Central memory CD8-positive, alpha-beta T cell (primary cell): ENCODE data around the gene TMEM164.

Experiments used
- ATAC-seq: fragments of 150-1000 bp; cut with Tn5 transposase; replicated peaks from 2 replicates; pipeline ENCODE4 v1.10.0; 2022; ENCODE audit warnings: mild to moderate bottlenecking, moderate FRiP score, moderate number of reproducible peaks; ENCODE audit not compliant: poor library complexity, severe bottlenecking; ENCODE audit errors: extremely low read depth
- DNase-seq, 2 donors: peaks; one replicate each; pipeline ENCODE4 v3.0.0; 2021; ENCODE audit warnings: low spot score in 2 of 2
- H3K27ac Mint-ChIP-seq: one replicate; pipeline ENCODE4 v1.8.0; 2022; ENCODE audit warnings: low read depth, mild to moderate bottlenecking, moderate library complexity, mixed read lengths
- H3K27me3 Mint-ChIP-seq: one replicate; pipeline ENCODE4 v1.8.0; 2022; ENCODE audit warnings: mixed read lengths
- H3K36me3 Mint-ChIP-seq: one replicate; pipeline ENCODE4 v1.8.0; 2022; ENCODE audit warnings: mild to moderate bottlenecking, moderate library complexity, mixed read lengths; ENCODE audit not compliant: insufficient read depth
- H3K4me1 Mint-ChIP-seq: one replicate; pipeline ENCODE4 v1.8.0; 2022; ENCODE audit warnings: mixed read lengths
- H3K4me3 Mint-ChIP-seq: one replicate; pipeline ENCODE4 v1.8.0; 2022; ENCODE audit warnings: mild to moderate bottlenecking, moderate library complexity, mixed read lengths
- H3K9me3 Mint-ChIP-seq: one replicate; pipeline ENCODE4 v1.8.0; 2022; ENCODE audit warnings: mixed read lengths

Gene TMEM164

DNA sequence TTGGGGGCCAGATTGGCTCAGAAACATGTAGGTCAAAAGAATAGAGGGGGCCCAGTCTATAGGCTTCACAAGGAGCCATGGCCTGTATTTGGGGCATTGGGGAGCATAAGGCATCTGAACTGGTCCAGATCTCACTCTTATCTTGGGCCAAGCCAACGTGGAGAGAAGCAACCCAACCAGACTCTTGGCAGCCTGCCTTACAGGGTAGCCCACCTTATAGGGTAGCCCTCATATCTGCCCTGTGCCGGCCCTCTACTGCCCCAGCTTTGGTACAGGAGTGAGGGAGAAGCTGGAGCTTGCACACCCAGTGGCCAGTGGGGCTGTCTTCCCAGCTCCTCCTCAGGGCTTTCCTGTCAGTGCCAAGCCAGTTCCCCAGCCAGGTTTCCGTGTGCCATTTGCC is 172.8 kb downstream of the TMEM164 start:
- Mint-ChIP-seq H3K9me3 (no peaks in the 10 kb centered on the region), H3K27me3 (no peaks in the 10 kb centered on the region), H3K27ac (no peak overlapping the region), H3K36me3 (peaks cover 10% of the 10 kb centered on the region), H3K4me1 (peaks cover 12% of the 10 kb centered on the region), H3K4me3 (no peak overlapping the region)
- no peak for DNase-seq
- no peak for ATAC-seq

DNA sequence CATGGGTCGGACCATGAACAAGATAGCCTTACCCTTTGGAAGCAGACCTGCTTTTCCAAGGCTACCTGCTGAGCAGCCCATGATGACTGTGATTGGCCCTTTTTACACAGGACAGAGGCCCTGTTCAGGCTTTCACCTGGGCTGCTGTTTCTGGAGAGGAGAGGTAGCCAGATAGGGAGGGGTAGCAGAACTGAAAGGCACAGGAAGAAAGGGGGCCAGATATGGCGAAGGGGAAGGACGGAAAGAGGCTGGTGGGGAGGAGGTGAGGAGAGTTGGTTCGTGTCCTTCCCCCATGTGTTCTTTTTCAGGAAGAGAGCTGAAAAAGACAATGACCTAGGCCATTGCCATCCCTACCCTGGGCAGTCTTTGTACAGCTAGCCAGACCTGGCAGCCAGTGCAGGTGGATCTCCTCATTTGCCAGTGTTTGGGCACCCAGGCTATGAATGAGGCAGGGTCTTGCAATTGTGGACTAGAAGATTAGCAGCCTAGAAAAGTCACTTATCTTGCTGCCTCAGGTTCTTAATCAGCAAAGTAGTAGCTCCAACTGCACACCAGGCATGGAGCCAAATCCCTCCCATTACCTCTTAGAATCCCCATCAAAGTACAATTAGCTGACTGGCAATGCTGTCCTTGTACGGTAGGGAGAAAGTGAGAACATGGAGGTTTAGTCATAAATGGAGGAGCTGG is 175.4 kb downstream of the TMEM164 start:
- no peak overlapping the region for H3K4me3 Mint-ChIP-seq
- H3K27me3 Mint-ChIP-seq: no peaks in the 10 kb centered on the region
- DNase-seq: no peak
- ATAC-seq: no peak
- peaks cover 12% of the 10 kb centered on the region for H3K4me1 Mint-ChIP-seq
- H3K27ac Mint-ChIP-seq: peak overlapping the region; percentile 46
- no peaks in the 10 kb centered on the region for H3K9me3 Mint-ChIP-seq
- H3K36me3 Mint-ChIP-seq: peaks cover 3% of the 10 kb centered on the region

DNA sequence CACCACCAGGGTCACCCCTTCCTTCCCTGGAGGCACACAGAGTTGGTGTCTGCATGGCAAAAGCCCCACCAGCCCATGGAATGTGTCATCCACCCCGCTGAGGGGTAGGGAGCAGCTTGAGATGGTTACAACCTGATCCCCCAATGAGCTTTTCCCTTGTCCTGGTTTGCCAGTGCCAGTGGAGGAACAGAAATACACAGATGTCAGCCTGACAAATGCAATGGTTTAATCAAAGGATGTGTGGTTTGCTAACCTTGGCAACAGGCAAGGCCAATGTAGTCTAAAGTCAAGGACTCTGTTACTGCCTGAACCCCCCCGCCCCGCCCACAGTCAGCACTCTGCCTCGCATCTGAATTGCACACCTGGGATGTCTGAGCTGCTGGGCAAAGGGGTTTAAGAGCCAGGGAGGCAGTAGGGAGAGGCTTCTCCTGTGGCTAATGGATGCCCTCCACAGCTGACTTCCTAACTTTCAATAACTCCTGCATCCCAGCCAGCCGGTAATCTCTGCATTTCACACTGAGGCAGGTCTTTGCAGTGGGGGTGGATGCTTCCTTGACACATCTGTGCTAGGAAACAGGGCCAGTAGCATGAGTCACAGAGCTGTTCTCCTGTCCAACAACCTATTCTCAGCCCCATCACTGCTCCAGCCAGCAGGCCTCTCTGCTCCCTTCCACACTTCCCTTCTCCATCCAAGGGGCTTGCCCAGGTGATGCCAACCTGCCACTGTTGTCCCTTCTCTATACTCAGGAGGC is 177.4 kb downstream of the TMEM164 start:
- Mint-ChIP-seq H3K36me3 (peaks cover under 1% of the 10 kb centered on the region), H3K4me3 (no peak overlapping the region), H3K27me3 (no peaks in the 10 kb centered on the region), H3K9me3 (no peaks in the 10 kb centered on the region), H3K27ac (no peak overlapping the region), H3K4me1 (peaks cover 12% of the 10 kb centered on the region)
- ATAC-seq (no peak), DNase-seq (no peak)

DNA sequence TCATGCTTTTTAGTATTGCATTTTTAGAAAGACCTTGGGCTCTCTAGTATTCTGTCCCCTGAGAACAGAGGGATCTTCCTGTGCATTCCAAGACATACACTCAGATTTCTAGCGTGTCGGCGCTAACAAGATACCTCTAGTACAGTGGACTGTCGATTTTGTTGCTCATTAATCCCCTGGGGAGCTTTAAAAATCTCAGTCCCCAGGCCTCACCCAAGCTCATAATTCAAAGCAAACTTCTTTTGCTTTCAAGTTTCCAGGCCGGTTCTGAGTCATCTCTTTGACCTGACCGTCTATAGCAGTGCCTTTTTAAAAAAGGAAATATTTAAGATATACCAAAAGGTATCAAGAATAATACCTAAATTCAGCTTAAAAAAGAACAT is 178.0 kb downstream of the TMEM164 start:
- no peaks in the 10 kb centered on the region for H3K9me3 Mint-ChIP-seq
- ATAC-seq (no peak), DNase-seq (no peak)
- peaks cover 12% of the 10 kb centered on the region for H3K4me1 Mint-ChIP-seq
- H3K4me3 Mint-ChIP-seq: no peak overlapping the region
- no peaks in the 10 kb centered on the region for H3K27me3 Mint-ChIP-seq
- H3K27ac Mint-ChIP-seq: no peak overlapping the region
- H3K36me3 Mint-ChIP-seq: no peaks in the 10 kb centered on the region

DNA sequence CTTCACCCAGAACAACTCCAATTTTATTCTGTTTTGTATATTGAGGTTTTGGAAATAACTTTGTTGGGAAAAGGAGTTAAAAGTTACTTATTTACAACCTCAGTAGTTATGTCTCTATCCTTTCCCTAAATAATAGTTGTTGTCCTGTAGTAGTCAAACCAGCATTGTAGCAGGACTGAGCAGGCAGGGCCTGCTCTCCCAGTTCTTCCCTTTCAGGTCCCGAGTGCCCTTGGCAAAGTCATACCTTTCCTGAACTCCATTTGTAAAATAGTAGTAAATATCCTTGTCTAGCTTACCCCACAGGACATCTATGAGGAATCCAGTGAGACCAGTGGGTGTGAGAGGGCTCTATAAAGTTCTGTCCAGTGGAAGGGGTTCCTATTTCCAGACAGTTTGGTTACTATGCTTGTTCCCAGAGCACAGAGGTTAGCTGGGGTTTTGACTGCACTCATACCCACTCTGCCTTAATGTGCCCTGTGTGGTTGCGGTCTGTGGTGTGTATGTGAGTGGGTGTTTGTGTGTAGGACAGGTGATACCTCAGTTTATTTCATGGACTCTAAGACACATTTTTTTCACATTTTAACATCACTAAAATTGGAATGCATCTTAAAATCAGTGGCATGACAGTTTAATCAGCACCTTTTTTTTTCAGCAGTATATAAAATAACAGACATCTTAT is 178.7 kb downstream of the TMEM164 start:
- H3K27me3 Mint-ChIP-seq: no peaks in the 10 kb centered on the region
- H3K36me3 Mint-ChIP-seq: no peaks in the 10 kb centered on the region
- no peak for DNase-seq
- no peaks in the 10 kb centered on the region for H3K9me3 Mint-ChIP-seq
- no peak overlapping the region for H3K4me3 Mint-ChIP-seq
- H3K4me1 Mint-ChIP-seq: peaks cover 12% of the 10 kb centered on the region
- H3K27ac Mint-ChIP-seq: no peak overlapping the region
- no peak for ATAC-seq

DNA sequence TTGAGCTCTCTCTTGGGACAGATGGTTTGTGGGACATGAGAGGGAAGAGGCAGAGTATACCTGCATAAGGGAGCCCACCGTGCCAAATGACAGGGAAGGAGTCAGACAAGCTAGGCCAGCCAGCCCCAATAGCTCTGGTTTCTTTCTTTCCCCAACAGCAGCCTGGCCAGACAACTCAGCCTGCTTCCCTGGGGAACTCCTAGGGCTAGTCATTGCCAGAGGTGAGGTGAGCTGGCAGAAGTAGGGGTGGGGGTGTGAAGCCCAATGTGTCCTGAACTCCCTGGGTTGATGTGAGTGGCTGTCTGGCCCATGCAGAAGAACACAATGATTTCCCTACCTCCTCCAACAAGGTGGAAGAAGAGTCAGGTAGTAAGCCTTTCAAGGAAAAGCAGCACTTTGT is 179.4 kb downstream of the TMEM164 start:
- Mint-ChIP-seq H3K4me3 (no peak overlapping the region), H3K9me3 (no peaks in the 10 kb centered on the region), H3K36me3 (no peaks in the 10 kb centered on the region), H3K27ac (no peak overlapping the region), H3K4me1 (peaks cover 12% of the 10 kb centered on the region), H3K27me3 (no peaks in the 10 kb centered on the region)
- no peak for DNase-seq
- no peak for ATAC-seq

DNA sequence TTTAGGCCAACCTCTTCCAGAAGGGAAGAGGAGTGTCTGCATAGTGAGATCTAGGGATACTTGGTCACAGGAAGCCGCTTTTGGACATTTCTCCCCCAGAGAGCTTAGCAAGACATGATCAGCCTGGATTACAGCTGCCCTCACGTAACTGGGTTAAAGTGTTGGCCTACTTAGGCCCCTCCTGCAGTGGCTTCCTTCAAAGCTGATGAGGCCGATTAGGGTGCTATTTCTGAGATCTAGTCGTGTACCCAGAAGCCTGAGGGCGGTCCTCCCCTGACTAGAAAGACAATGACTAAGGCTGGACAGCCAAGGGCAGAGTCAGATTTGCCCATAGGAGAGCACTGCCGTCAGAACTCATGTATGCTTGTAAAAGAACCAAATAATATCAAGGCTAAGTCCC is 180.0 kb downstream of the TMEM164 start:
- no peak for DNase-seq
- peaks cover 12% of the 10 kb centered on the region for H3K4me1 Mint-ChIP-seq
- no peaks in the 10 kb centered on the region for H3K36me3 Mint-ChIP-seq
- no peak overlapping the region for H3K27ac Mint-ChIP-seq
- H3K4me3 Mint-ChIP-seq: no peak overlapping the region
- no peaks in the 10 kb centered on the region for H3K27me3 Mint-ChIP-seq
- ATAC-seq: no peak
- H3K9me3 Mint-ChIP-seq: no peaks in the 10 kb centered on the region

DNA sequence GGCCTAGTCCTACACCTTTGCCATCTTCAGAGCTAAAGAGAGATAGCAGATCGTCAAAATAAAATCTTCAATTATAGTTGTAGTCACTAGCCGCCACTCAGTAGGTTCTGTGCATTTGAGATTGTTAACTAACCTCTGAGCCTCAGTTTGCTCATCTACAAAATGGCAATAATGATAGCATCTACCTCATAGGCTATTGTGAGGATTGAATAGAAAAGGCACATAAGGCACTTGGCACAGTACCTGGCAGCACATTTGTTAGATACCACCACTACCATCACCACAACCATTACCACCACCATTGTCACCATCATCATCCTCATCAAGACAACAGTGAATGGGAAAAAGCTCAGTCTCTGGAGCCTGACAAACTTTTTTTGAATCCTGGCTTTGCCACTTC is 180.4 kb downstream of the TMEM164 start:
- H3K4me3 Mint-ChIP-seq: no peak overlapping the region
- ATAC-seq (no peak), DNase-seq (no peak)
- no peaks in the 10 kb centered on the region for H3K9me3 Mint-ChIP-seq
- H3K27me3 Mint-ChIP-seq: no peaks in the 10 kb centered on the region
- H3K27ac Mint-ChIP-seq: no peak overlapping the region
- H3K36me3 Mint-ChIP-seq: no peaks in the 10 kb centered on the region
- H3K4me1 Mint-ChIP-seq: peaks cover 12% of the 10 kb centered on the region

DNA sequence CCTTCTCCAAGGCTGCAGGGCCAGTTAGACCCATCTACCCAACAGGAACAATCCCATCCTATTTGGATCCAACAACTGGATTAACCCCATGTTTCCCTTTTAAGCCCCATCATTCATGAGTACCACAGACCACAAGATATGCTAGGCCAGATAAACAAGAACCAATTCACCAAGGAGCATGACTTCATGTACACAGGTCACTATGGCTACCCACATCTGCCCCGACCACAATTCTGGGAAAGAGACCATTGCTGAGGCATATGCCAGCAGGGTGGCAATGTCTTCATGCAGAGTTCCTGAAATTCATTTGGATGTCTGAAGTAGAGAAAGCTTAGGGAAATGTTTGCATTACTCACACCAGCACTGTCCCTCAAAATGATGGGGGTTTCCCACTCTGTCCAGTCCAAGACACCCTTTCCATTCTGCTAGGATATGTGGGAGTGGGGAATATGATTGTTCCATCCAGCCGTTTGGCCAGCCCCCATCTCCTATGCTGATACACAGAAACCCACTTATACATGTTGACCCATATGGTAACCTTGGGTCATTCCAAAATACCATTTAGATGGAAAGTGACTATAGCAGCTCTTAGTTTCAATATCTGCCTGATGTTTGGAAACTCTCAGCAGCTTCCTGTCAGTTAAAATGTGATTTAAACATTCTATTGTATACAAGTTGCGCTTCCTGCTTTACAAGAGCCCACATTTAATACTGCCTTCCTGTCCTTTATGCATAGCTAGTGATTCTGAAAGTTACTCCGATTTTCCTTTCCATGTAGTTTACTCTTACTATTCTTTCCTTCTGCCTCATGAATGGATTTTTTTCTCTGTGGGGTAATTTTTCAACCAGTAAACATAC is 186.0 kb downstream of the TMEM164 start:
- H3K36me3 Mint-ChIP-seq: peaks cover 6% of the 10 kb centered on the region

DNA sequence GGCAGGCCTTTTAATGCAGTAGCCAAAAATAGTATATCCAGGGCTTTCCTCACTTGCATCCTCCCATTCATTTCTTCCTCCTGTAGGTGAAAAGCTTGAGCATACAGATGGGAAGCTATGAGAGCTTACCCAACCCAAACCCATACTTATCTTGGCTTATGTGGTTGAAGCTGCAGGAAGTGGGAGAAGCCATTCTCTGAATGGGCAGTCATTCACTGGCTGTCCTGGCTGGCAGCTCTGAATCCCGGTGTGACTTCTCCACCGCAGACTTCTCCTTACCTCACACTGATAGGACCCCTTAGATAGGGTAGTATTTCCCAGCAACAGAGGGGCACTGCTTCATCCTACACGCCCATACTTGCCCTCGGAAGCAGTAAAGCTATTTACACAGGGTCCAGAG is 189.6 kb downstream of the TMEM164 start:
- ATAC-seq (no peak), DNase-seq (no peak)
- H3K27me3 Mint-ChIP-seq: no peaks in the 10 kb centered on the region
- no peak overlapping the region for H3K27ac Mint-ChIP-seq
- peaks cover 7% of the 10 kb centered on the region for H3K36me3 Mint-ChIP-seq
- no peaks in the 10 kb centered on the region for H3K9me3 Mint-ChIP-seq
- H3K4me1 Mint-ChIP-seq: peaks cover 12% of the 10 kb centered on the region
- no peak overlapping the region for H3K4me3 Mint-ChIP-seq

More for the DNA sequence above, 186.0 kb downstream of the TMEM164 start:
- H3K4me1 Mint-ChIP-seq: peaks cover 12% of the 10 kb centered on the region
- no peaks in the 10 kb centered on the region for H3K9me3 Mint-ChIP-seq
- no peak overlapping the region for H3K4me3 Mint-ChIP-seq
- ATAC-seq (no peak), DNase-seq (no peak)
- no peaks in the 10 kb centered on the region for H3K27me3 Mint-ChIP-seq
- H3K27ac Mint-ChIP-seq: peak overlapping the region; percentile 15

DNA sequence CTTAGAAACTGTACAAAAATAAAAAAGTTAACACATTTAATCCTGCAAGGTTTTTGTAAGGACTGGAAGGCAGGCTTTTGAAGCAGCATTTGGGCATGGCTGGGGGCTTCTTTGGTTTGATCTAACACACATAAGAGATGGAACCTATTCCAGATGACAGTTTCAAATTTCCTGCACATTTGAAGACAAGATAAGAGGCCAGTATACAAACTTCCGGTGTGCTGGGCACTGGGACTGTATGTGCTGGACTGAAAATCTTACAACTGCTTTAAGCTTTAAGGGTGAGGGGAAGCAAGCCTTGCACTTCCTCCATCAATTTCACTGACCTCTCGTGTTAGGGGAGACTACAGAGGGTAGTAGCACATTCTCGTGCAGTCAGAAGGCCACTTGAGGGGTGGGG is 192.1 kb downstream of the TMEM164 start:
- H3K27ac Mint-ChIP-seq: no peak overlapping the region
- peaks cover 5% of the 10 kb centered on the region for H3K4me1 Mint-ChIP-seq
- no peaks in the 10 kb centered on the region for H3K9me3 Mint-ChIP-seq
- no peaks in the 10 kb centered on the region for H3K27me3 Mint-ChIP-seq
- DNase-seq (no peak), ATAC-seq (no peak)
- no peak overlapping the region for H3K4me3 Mint-ChIP-seq
- peaks cover 7% of the 10 kb centered on the region for H3K36me3 Mint-ChIP-seq

DNA sequence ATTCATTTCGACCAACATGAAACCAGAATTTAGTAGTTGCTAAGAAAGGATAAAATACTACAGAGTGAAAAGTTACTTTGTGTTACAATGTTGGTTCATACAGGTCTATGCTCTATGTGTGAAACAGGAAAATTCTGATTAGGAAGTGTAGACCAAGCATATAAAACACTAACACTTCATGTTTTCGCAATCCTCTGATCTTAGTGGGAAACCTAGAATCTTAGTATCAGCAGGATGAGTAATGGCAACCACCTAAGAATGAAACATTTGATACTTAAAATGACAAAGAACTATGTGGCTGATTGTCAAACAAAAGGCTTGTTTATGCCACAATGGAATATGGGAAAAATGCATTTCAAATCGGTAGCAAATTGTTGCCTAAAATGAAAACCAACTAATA is 198.9 kb downstream of the TMEM164 start:
- Mint-ChIP-seq H3K36me3 (peaks cover 1% of the 10 kb centered on the region), H3K27ac (no peak overlapping the region)
- no peak for ATAC-seq

More for the DNA sequence above, 198.9 kb downstream of the TMEM164 start:
- no peaks in the 10 kb centered on the region for H3K27me3 Mint-ChIP-seq
- H3K4me3 Mint-ChIP-seq: no peak overlapping the region
- DNase-seq: no peak
- H3K4me1 Mint-ChIP-seq: peaks cover 6% of the 10 kb centered on the region
- H3K9me3 Mint-ChIP-seq: no peaks in the 10 kb centered on the region
